IPS-18a (cell line): ENCODE data around the gene RIOK3.

Source experiments
- H3K27ac ChIP-seq: one replicate; pipeline ENCODE4 v1.5.1; 2013; ENCODE audit warnings: low read length
- H3K27me3 ChIP-seq: one replicate; pipeline ENCODE4 v1.6.1; 2013; ENCODE audit warnings: mild to moderate bottlenecking, low read length; ENCODE audit not compliant: control insufficient read depth, insufficient read depth
- H3K36me3 ChIP-seq: one replicate; pipeline ENCODE4 v1.6.1; 2013; ENCODE audit warnings: low read depth, low read length; ENCODE audit not compliant: control insufficient read depth
- H3K4me1 ChIP-seq: one replicate; pipeline ENCODE4 v1.6.1; 2013; ENCODE audit warnings: low read depth, low read length; ENCODE audit not compliant: control insufficient read depth
- H3K4me3 ChIP-seq: one replicate; pipeline ENCODE4 v1.5.1; 2013; ENCODE audit warnings: low read length
- H3K9ac ChIP-seq: one replicate; pipeline ENCODE4 v1.6.1; 2013; ENCODE audit warnings: mild to moderate bottlenecking, low read length, moderate library complexity
- H3K9me3 ChIP-seq: one replicate; pipeline ENCODE4 v1.6.1; 2013; ENCODE audit warnings: low read depth, low read length; ENCODE audit not compliant: control insufficient read depth

Gene RIOK3

GRCh38 chr18:23521907-23522306 lies 68.8 kb downstream of the RIOK3 start:
- Histone ChIP-seq H3K27me3 (no peaks in the 10 kb centered on the region), H3K4me1 (no peaks in the 10 kb centered on the region), H3K4me3 (no peak overlapping the region), H3K9ac (no peak overlapping the region), H3K36me3 (peaks cover 56% of the 10 kb centered on the region), H3K9me3 (no peaks in the 10 kb centered on the region), H3K27ac (no peak overlapping the region)

- peaks cover 68% of the 10 kb centered on the region for H3K36me3 ChIP-seq
- H3K4me3 ChIP-seq, result no peak overlapping the region
- H3K9ac ChIP-seq, result no peak overlapping the region
- no peaks in the 10 kb centered on the region for H3K9me3 ChIP-seq
- H3K4me1 ChIP-seq, result no peaks in the 10 kb centered on the region
- no peak overlapping the region for H3K27ac ChIP-seq
- no peaks in the 10 kb centered on the region for H3K27me3 ChIP-seq
These were observed 70.5 kb downstream of the RIOK3 start for GRCh38 chr18:23523429-23524212.

- Histone ChIP-seq H3K36me3 (peaks cover 68% of the 10 kb centered on the region), H3K4me3 (no peak overlapping the region)
These were observed 71.2 kb downstream of the RIOK3 start for GRCh38 chr18:23524213-23524707.

GRCh38 chr18:23526501-23527063 lies 73.5 kb downstream of the RIOK3 start:
- Histone ChIP-seq H3K9ac (no peak overlapping the region), H3K36me3 (peaks cover 80% of the 10 kb centered on the region), H3K27me3 (no peaks in the 10 kb centered on the region), H3K4me1 (no peaks in the 10 kb centered on the region), H3K27ac (no peak overlapping the region), H3K9me3 (no peaks in the 10 kb centered on the region), H3K4me3 (no peak overlapping the region)

More at GRCh38 chr18:23524213-23524707, 71.2 kb downstream of the RIOK3 start:
- H3K27ac ChIP-seq, result no peak overlapping the region
- H3K9me3 ChIP-seq, result no peaks in the 10 kb centered on the region
- no peak overlapping the region for H3K9ac ChIP-seq
- no peaks in the 10 kb centered on the region for H3K27me3 ChIP-seq
- no peaks in the 10 kb centered on the region for H3K4me1 ChIP-seq

GRCh38 chr18:23528580-23529472 lies 75.7 kb downstream of the RIOK3 start:
- no peak overlapping the region for H3K9ac ChIP-seq
- no peak overlapping the region for H3K27ac ChIP-seq
- H3K36me3 ChIP-seq, result peaks cover 83% of the 10 kb centered on the region

GRCh38 chr18:23529604-23530003 lies 76.5 kb downstream of the RIOK3 start:
- Histone ChIP-seq H3K9ac (no peak overlapping the region), H3K9me3 (no peaks in the 10 kb centered on the region), H3K4me3 (no peak overlapping the region), H3K27me3 (no peaks in the 10 kb centered on the region), H3K4me1 (no peaks in the 10 kb centered on the region), H3K36me3 (peaks cover 85% of the 10 kb centered on the region), H3K27ac (no peak overlapping the region)

More at GRCh38 chr18:23528580-23529472, 75.7 kb downstream of the RIOK3 start:
- Histone ChIP-seq H3K27me3 (no peaks in the 10 kb centered on the region), H3K9me3 (no peaks in the 10 kb centered on the region), H3K4me1 (no peaks in the 10 kb centered on the region), H3K4me3 (no peak overlapping the region)

GRCh38 chr18:23530195-23530594 lies 77.1 kb downstream of the RIOK3 start:
- H3K9me3 ChIP-seq, result no peaks in the 10 kb centered on the region
- peaks cover 91% of the 10 kb centered on the region for H3K36me3 ChIP-seq
- H3K4me1 ChIP-seq, result no peaks in the 10 kb centered on the region
- no peak overlapping the region for H3K27ac ChIP-seq
- no peak overlapping the region for H3K9ac ChIP-seq
- H3K4me3 ChIP-seq, result no peak overlapping the region
- no peaks in the 10 kb centered on the region for H3K27me3 ChIP-seq

- H3K36me3 ChIP-seq, result peaks cover 92% of the 10 kb centered on the region
- H3K4me1 ChIP-seq, result no peaks in the 10 kb centered on the region
- no peak overlapping the region for H3K9ac ChIP-seq
- no peaks in the 10 kb centered on the region for H3K27me3 ChIP-seq
- no peaks in the 10 kb centered on the region for H3K9me3 ChIP-seq
- H3K27ac ChIP-seq, result no peak overlapping the region
- no peak overlapping the region for H3K4me3 ChIP-seq
These were observed 78.8 kb downstream of the RIOK3 start for GRCh38 chr18:23531912-23532311.
